H1 (cell line): ENCODE measurements around the gene ACTL7A. TPM values are rescaled to one million over a fixed set of nuclear protein-coding genes. Genes with fewer than 3 reads are reported as not detected.

Source experiments
- ATF3 ChIP-seq: IDR thresholded peaks from 2 replicates; pipeline ENCODE4 v1.6.1; 2011; ENCODE audit warnings: low read depth, mild to moderate bottlenecking, low read length; ENCODE audit not compliant: insufficient read depth
- KDM5A ChIP-seq: fragments of 200-600 bp; IDR thresholded peaks from 2 replicates; pipeline ENCODE4 v1.7.1; 2012; ENCODE audit warnings: mild to moderate bottlenecking, low read length, inconsistent platforms, mixed read lengths
- POLR2AphosphoS5 ChIP-seq: IDR thresholded peaks from 2 replicates; pipeline ENCODE4 v1.6.1; 2011; ENCODE audit warnings: low read depth, low read length
- SIRT6 ChIP-seq: IDR thresholded peaks from one replicate; pipeline ENCODE4 v1.7.1; 2012; ENCODE audit warnings: low read length, inconsistent platforms
- SP1 ChIP-seq: IDR thresholded peaks from 2 replicates; pipeline ENCODE4 v1.6.1; 2011; ENCODE audit warnings: low read depth, low read length
- SRF ChIP-seq: IDR thresholded peaks from 2 replicates; pipeline ENCODE4 v1.6.1; 2011; ENCODE audit warnings: mild to moderate bottlenecking, low read depth, low read length, moderate library complexity
- polyA plus RNA-seq, 7 experiments: library from polyadenylated mRNA; depleted of rRNA in 3 of 7; stranded (reverse) in 5 of 7; unstranded in 2 of 7; fragments of >200 nt in 5 of 7; fragments of 200-250 nt in 2 of 7; gene quantifications; 1 replicate in 5 of 7; 2 replicates in 1 of 7; 4 replicates in 1 of 7; pipeline versions ENCODE4 v1.2.1 to v1.2.3, GENCODE V29; 2011 to 2013; ENCODE audit warnings: missing spikeins in 2 of 7, mixed read lengths in 2 of 7
- total RNA-seq: library from RNA; stranded (reverse); fragmentation: NEBNext Ultra II Directional; extraction: Animal tissue kit (Norgen Biotek cat#: 25700); gene quantifications from 2 replicates; pipeline ENCODE4 v1.2.1, GENCODE V29; 2021

ACTL7A gene
- total and polyA plus RNA-seq, 2 of the 8 experiments (the other 6 are each of a cell fraction or from before 2014, with no cell fraction given) = not detected

GRCh38 chr9:108823829-108824228 lies 38.2 kb upstream of the ACTL7A start (continued):
- no peak for TF ChIP-seq ATF3
- no peak for TF ChIP-seq POLR2AphosphoS5
- TF ChIP-seq SRF = no peak
- no peak for TF ChIP-seq SP1
- TF ChIP-seq SIRT6 = no peak
- no peak for TF ChIP-seq KDM5A
